Right cardiac atrium (tissue), 5 donors: ENCODE measurements around the gene CHST7. TPM values are rescaled to one million over a fixed set of nuclear protein-coding genes. Genes with fewer than 3 reads are reported as not detected.

Source experiments
- ATAC-seq, 2 donors: fragments of 200-7000 bp; cut with Tn5 transposase; one replicate each; pipeline versions ENCODE4 v1.8.0 to v1.9.1; 2020; ENCODE audit warnings: moderate library complexity in 2 of 2, mild to moderate bottlenecking in 1 of 2
- DNase-seq, 3 donors: peaks; one replicate each; pipeline ENCODE4 v3.0.0-alpha.2; 2020
- H3K27ac ChIP-seq: one replicate; pipeline ENCODE4 v1.5.1; 2013; ENCODE audit warnings: mild to moderate bottlenecking, low read length, control low read depth, moderate library complexity
- H3K27me3 ChIP-seq: one replicate; pipeline ENCODE4 v1.6.1; 2013; ENCODE audit not compliant: control insufficient read depth, insufficient read depth
- H3K4me1 ChIP-seq: one replicate; pipeline ENCODE4 v1.6.1; 2013; ENCODE audit warnings: low read length; ENCODE audit not compliant: control insufficient read depth, insufficient read depth
- H3K4me3 ChIP-seq: one replicate; pipeline ENCODE4 v1.5.1; 2013; ENCODE audit warnings: low read length, control low read depth
- H3K9me3 ChIP-seq: one replicate; pipeline ENCODE4 v1.6.1; 2013; ENCODE audit warnings: low read length; ENCODE audit not compliant: control insufficient read depth
- WGBS: extraction: QIAGEN DNeasy Blood & Tissue Kit; methylation state at CpG from one replicate; pipeline ENCODE4 v1.1.7; 2013; 5-methylcytosine and 5-hydroxymethylcytosine counted together
- intact Hi-C, 4 donors: fragments of 100-400 bp; cut with DNase I; formaldehyde crosslinking; loops; one replicate each; pipeline versions ENCODE4 v1.11.0 to v1.14.0; 2022 to 2023
- polyA plus RNA-seq: library from polyadenylated mRNA; stranded (reverse); fragments of 200-250 nt; gene quantifications from one replicate; pipeline ENCODE4 v1.2.3, GENCODE V29; 2013
- total RNA-seq, 4 donors: library from RNA; stranded (reverse); fragmentation: NEBNext Ultra II Directional; extraction: Animal tissue kit (Norgen Biotek cat#: 25700); gene quantifications; one replicate each; pipeline ENCODE4 v1.2.1, GENCODE V29; 2021
- donor health status: healthy with polysubstance abuse.
- donor health status: DM: no; HTN: yes; CAD: no.
- donor health status: DM: no; HTN: no; CAD: no.
- donor health status: DM: no; HTN: yes; CAD: no; lungs with severe emphysema.
- donor health status: DM: yes; HTN: yes; CAD: no.

The CHST7 gene
- total and polyA plus RNA-seq, 5 donors = 10.6 to 41.5 (median 14.3) TPM

GRCh38 chrX:46628460-46629371 is 55.2 kb downstream of the CHST7 start:
- Histone ChIP-seq H3K9me3 (no peaks in the 10 kb centered on the region), H3K27me3 (no peaks in the 10 kb centered on the region), H3K4me1 (peaks cover 17% of the 10 kb centered on the region), H3K4me3 (no peak overlapping the region), H3K27ac (peak overlapping the region; percentile 89)
- DNase-seq = peak; percentile 63 to 89 (median 80)
- 30% methylated on average over 6 of the region's 6 CpGs for WGBS
- ATAC-seq = peak; percentile 80 to 82
- intact Hi-C loops = no loop called here

GRCh38 chrX:46630141-46630540 is 56.6 kb downstream of the CHST7 start:
- H3K9me3 ChIP-seq = no peaks in the 10 kb centered on the region
- no peak for DNase-seq
- H3K4me3 ChIP-seq = no peak overlapping the region
- WGBS = 100% methylated on average over 1 of the region's 1 CpG
- intact Hi-C loops = no loop called here
- H3K27ac ChIP-seq = no peak overlapping the region
- ATAC-seq = no peak
- peaks cover 17% of the 10 kb centered on the region for H3K4me1 ChIP-seq
- H3K27me3 ChIP-seq = no peaks in the 10 kb centered on the region

- DNase-seq = no peak
- intact Hi-C loops = no loop called here
- H3K27me3 ChIP-seq = no peaks in the 10 kb centered on the region
- 42% methylated on average over 3 of the region's 3 CpGs for WGBS
- no peak overlapping the region for H3K27ac ChIP-seq
- no peaks in the 10 kb centered on the region for H3K9me3 ChIP-seq
- no peak overlapping the region for H3K4me3 ChIP-seq
- H3K4me1 ChIP-seq = peaks cover 6% of the 10 kb centered on the region
- ATAC-seq = no peak
These were observed 61.0 kb downstream of the CHST7 start for GRCh38 chrX:46634577-46634976.

DNA sequence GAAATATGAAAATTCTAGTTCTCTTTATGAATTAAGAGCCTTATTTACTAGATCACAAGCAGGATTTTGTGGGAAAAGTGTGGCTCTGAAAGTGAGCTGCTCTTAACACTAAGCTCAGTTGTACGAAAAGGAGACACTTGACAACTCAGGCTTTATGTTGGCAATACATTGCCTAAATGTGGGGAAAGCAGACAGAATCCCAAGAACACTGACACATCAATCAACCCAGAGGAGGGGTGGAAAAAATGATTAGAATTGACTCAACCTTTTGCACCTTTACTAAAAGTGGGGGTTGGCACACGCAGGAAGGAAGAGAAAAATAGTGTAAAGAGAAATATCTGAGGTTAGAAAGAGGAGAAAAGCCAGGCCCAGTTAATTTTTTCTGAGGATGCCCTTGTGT is 61.6 kb downstream of the CHST7 start:
- no peak for ATAC-seq
- Histone ChIP-seq H3K4me1 (peaks cover 4% of the 10 kb centered on the region), H3K4me3 (no peak overlapping the region), H3K27ac (no peak overlapping the region), H3K27me3 (no peaks in the 10 kb centered on the region), H3K9me3 (no peaks in the 10 kb centered on the region)
- intact Hi-C loops = no loop called here
- WGBS = 88% methylated on average over 2 of the region's 2 CpGs
- DNase-seq = no peak

DNA sequence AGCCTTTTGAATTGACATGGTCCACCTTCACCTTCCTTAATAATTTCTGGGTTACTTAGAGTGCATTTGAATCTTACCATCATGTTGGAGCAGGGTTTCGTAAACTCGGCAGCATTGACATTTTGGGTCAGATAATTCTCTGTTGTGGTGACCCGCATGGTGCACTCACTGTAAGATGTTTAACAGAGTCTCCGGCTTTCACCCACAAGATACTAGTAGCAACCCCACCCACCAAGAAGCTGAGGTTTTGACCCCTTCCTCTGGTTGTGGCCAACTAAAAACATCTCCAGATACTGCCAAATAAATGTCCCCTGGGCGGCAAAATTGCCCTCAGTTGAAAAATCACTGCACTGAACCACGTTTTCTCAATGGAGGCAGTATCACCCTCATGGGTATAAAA is 62.7 kb downstream of the CHST7 start:
- intact Hi-C loops = no loop called here
- DNase-seq (no peak), ATAC-seq (no peak)
- Histone ChIP-seq H3K27ac (no peak overlapping the region), H3K4me1 (peaks cover 3% of the 10 kb centered on the region), H3K4me3 (no peak overlapping the region), H3K27me3 (no peaks in the 10 kb centered on the region), H3K9me3 (no peaks in the 10 kb centered on the region)
- 79% methylated on average over 6 of the region's 6 CpGs for WGBS

- H3K9me3 ChIP-seq = no peaks in the 10 kb centered on the region
- H3K27me3 ChIP-seq = no peaks in the 10 kb centered on the region
- ATAC-seq = no peak
- H3K4me3 ChIP-seq = no peak overlapping the region
- 68% methylated on average over 2 of the region's 2 CpGs for WGBS
- no peak overlapping the region for H3K27ac ChIP-seq
- intact Hi-C loops = no loop called here
- no peak for DNase-seq
- peaks cover 1% of the 10 kb centered on the region for H3K4me1 ChIP-seq
These were observed 64.4 kb downstream of the CHST7 start for GRCh38 chrX:46637938-46638337.

GRCh38 chrX:46642145-46642544 is 68.6 kb downstream of the CHST7 start:
- ATAC-seq (peak; percentile 85 to 91), DNase-seq (peak in 2 of 3 donors; percentile 58)
- no peaks in the 10 kb centered on the region for H3K27me3 ChIP-seq
- no peak overlapping the region for H3K4me3 ChIP-seq
- H3K4me1 ChIP-seq = no peaks in the 10 kb centered on the region
- no peaks in the 10 kb centered on the region for H3K9me3 ChIP-seq
- WGBS = 6% methylated on average over 4 of the region's 4 CpGs
- H3K27ac ChIP-seq = no peak overlapping the region
- intact Hi-C loops = loop anchor here in 3 of 4 donors (2.0 to 10.0 kb wide), 3 partner anchors 69 to 80 kb away; partner anchors contain the start of gene CHST7 (in 1 of the 3)

DNA sequence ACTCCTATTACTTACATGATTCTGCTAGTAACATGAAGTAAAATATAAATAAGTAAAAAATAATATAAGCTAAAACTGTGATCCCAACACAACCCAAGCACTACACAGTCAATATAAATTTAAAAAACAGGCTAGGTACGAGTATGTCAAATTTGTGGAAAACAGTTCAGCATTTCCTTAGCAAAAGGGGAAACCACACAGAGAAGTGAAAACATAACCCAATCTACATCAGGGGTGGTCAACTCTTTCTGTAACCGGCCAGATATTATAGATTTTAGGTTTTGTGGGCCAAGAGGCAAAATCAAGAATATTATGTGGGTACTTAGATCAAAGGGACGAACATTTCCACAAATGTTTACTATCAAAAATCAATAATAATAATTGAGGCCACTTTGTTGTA is 70.1 kb downstream of the CHST7 start:
- ATAC-seq (no peak), DNase-seq (no peak)
- 86% methylated on average over 3 of the region's 3 CpGs for WGBS
- Histone ChIP-seq H3K27ac (no peak overlapping the region), H3K27me3 (no peaks in the 10 kb centered on the region), H3K4me3 (no peak overlapping the region), H3K4me1 (no peaks in the 10 kb centered on the region), H3K9me3 (no peaks in the 10 kb centered on the region)
- intact Hi-C loops = loop anchor here in 3 of 4 donors (2.0 to 10.0 kb wide), 3 partner anchors 71 to 81 kb away; partner anchors contain the start of gene CHST7 (in 1 of the 3)

GRCh38 chrX:46645614-46646013 is 72.0 kb downstream of the CHST7 start:
- H3K9me3 ChIP-seq = no peaks in the 10 kb centered on the region
- intact Hi-C loops = loop anchor here in 1 of 4 donors (10.0 kb wide), 1 partner anchor 81 kb away; no protein-coding TSS in a partner anchor
- no peaks in the 10 kb centered on the region for H3K4me1 ChIP-seq
- no peaks in the 10 kb centered on the region for H3K27me3 ChIP-seq
- no peak overlapping the region for H3K4me3 ChIP-seq
- no peak for DNase-seq
- 88% methylated on average over 4 of the region's 4 CpGs for WGBS
- H3K27ac ChIP-seq = no peak overlapping the region
- no peak for ATAC-seq

DNA sequence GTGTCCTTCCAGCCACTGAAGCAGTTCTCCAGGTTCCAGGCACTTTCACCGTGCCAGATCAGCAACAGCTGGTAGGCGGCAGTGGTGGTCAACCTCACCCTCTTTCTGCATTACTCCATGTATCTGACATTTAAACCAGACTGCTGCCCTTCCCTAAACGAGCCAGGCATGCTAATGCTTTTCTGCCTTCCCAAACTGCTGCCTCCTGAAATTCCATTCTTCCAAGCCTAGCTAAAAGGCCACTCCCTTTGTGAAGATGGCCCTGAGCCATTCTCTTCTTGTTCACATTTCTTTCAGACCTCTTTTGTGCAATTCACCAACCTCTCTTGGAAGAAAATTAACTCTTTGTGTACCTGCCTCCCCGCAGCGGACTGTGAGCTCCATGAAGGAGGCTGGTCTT is 73.7 kb downstream of the CHST7 start:
- H3K4me3 ChIP-seq = no peak overlapping the region
- no peaks in the 10 kb centered on the region for H3K4me1 ChIP-seq
- no peaks in the 10 kb centered on the region for H3K9me3 ChIP-seq
- no peak for ATAC-seq
- H3K27ac ChIP-seq = no peak overlapping the region
- intact Hi-C loops = loop anchor here in 1 of 4 donors (10.0 kb wide), 1 partner anchor 82 kb away; no protein-coding TSS in a partner anchor
- 80% methylated on average over 5 of the region's 5 CpGs for WGBS
- no peaks in the 10 kb centered on the region for H3K27me3 ChIP-seq
- DNase-seq = peak in 1 of 3 donors; percentile 22
